Measurements from ENCODE around the gene CNTFR. TPM values are rescaled to one million over a fixed set of nuclear protein-coding genes. Genes with fewer than 3 reads are reported as not detected.

The CNTFR gene
- total RNA-seq, 1 experiment from 2014 or later: 0.78 TPM

GRCh38 chr9:34560599-34561214 lies 28.8 kb downstream of the CNTFR start:
- in situ Hi-C loops (cut with HindIII; ENCODE audit: low sequenced_read_pairs): no loop called here
- no peak for DNase-seq (ENCODE audit: low spot score)

- in situ Hi-C loops (cut with HindIII; ENCODE audit: low sequenced_read_pairs): no loop called here
- DNase-seq (ENCODE audit: low spot score): no peak
These were observed 29.7 kb downstream of the CNTFR start for GRCh38 chr9:34559624-34560455.

GRCh38 chr9:34558919-34559623 lies 30.5 kb downstream of the CNTFR start:
- in situ Hi-C loops (cut with HindIII; ENCODE audit: low sequenced_read_pairs): no loop called here
- DNase-seq (ENCODE audit: low spot score): peak; percentile 63

GRCh38 chr9:34558364-34558763 lies 31.2 kb downstream of the CNTFR start:
- no peak for DNase-seq (ENCODE audit: low spot score)

GRCh38 chr9:34557426-34558321 lies 31.9 kb downstream of the CNTFR start:
- in situ Hi-C loops (cut with HindIII; ENCODE audit: low sequenced_read_pairs): no loop called here
- DNase-seq (ENCODE audit: low spot score): no peak

More at GRCh38 chr9:34558364-34558763, 31.2 kb downstream of the CNTFR start:
- in situ Hi-C loops (cut with HindIII; ENCODE audit: low sequenced_read_pairs): no loop called here

- in situ Hi-C loops (cut with HindIII; ENCODE audit: low sequenced_read_pairs): no loop called here
These were observed 32.6 kb downstream of the CNTFR start for GRCh38 chr9:34556949-34557348.

GRCh38 chr9:34555936-34556525 lies 33.5 kb downstream of the CNTFR start:
- no peak for DNase-seq (ENCODE audit: low spot score)
- in situ Hi-C loops (cut with HindIII; ENCODE audit: low sequenced_read_pairs): no loop called here

More at GRCh38 chr9:34556949-34557348, 32.6 kb downstream of the CNTFR start:
- no peak for DNase-seq (ENCODE audit: low spot score)

GRCh38 chr9:34555500-34555899 lies 34.0 kb downstream of the CNTFR start:
- no peak for DNase-seq (ENCODE audit: low spot score)

GRCh38 chr9:34555002-34555348 lies 34.5 kb downstream of the CNTFR start:
- DNase-seq (ENCODE audit: low spot score): no peak
- in situ Hi-C loops (cut with HindIII; ENCODE audit: low sequenced_read_pairs): no loop called here

More at GRCh38 chr9:34555500-34555899, 34.0 kb downstream of the CNTFR start:
- in situ Hi-C loops (cut with HindIII; ENCODE audit: low sequenced_read_pairs): no loop called here

GRCh38 chr9:34554211-34555001 lies 35.1 kb downstream of the CNTFR start:
- in situ Hi-C loops (cut with HindIII; ENCODE audit: low sequenced_read_pairs): no loop called here
- DNase-seq (ENCODE audit: low spot score): no peak

GRCh38 chr9:34553511-34554021 lies 36.0 kb downstream of the CNTFR start:
- in situ Hi-C loops (cut with HindIII; ENCODE audit: low sequenced_read_pairs): no loop called here
- no peak for DNase-seq (ENCODE audit: low spot score)

- no peak for DNase-seq (ENCODE audit: low spot score)
- in situ Hi-C loops (cut with HindIII; ENCODE audit: low sequenced_read_pairs): no loop called here
These were observed 36.5 kb downstream of the CNTFR start for GRCh38 chr9:34552986-34553385.

GRCh38 chr9:34552606-34552981 lies 36.9 kb downstream of the CNTFR start:
- DNase-seq (ENCODE audit: low spot score): no peak

GRCh38 chr9:34551751-34552605 lies 37.5 kb downstream of the CNTFR start:
- no peak for DNase-seq (ENCODE audit: low spot score)
- in situ Hi-C loops (cut with HindIII; ENCODE audit: low sequenced_read_pairs): no loop called here

More at GRCh38 chr9:34552606-34552981, 36.9 kb downstream of the CNTFR start:
- in situ Hi-C loops (cut with HindIII; ENCODE audit: low sequenced_read_pairs): no loop called here

- DNase-seq (ENCODE audit: low spot score): no peak
- in situ Hi-C loops (cut with HindIII; ENCODE audit: low sequenced_read_pairs): no loop called here
These were observed 38.7 kb downstream of the CNTFR start for GRCh38 chr9:34550681-34551270.

- in situ Hi-C loops (cut with HindIII; ENCODE audit: low sequenced_read_pairs): no loop called here
- DNase-seq (ENCODE audit: low spot score): no peak
These were observed 39.4 kb downstream of the CNTFR start for GRCh38 chr9:34550016-34550680.
